HepG2 (cell line): ENCODE data around the gene NT5C2. TPM values are rescaled to one million over a fixed set of nuclear protein-coding genes. Genes with fewer than 3 reads are reported as not detected.

ENCODE experiments used
- AKNA ChIP-seq: sonication (generic); formaldehyde crosslinking; IDR thresholded peaks from 2 replicates; pipeline ENCODE4 v1.4.0; 2020; ENCODE audit warnings: missing genetic modification reagents, borderline replicate concordance
- ATAD3A ChIP-seq: sonication (generic); formaldehyde crosslinking; IDR thresholded peaks from 2 replicates; pipeline ENCODE4 v1.4.0; 2020; ENCODE audit warnings: missing genetic modification reagents
- CCDC6 ChIP-seq: sonication (generic); formaldehyde crosslinking; IDR thresholded peaks from 2 replicates; pipeline ENCODE4 v1.8.1; 2022; ENCODE audit warnings: mild to moderate bottlenecking, missing genetic modification reagents, moderate library complexity
- ELF1 ChIP-seq: sonication (generic); formaldehyde crosslinking; IDR thresholded peaks from 2 replicates; pipeline ENCODE4 v1.4.0; 2020; ENCODE audit warnings: missing genetic modification reagents
- HBP1 ChIP-seq: IDR thresholded peaks from 2 replicates; pipeline ENCODE4 v1.6.1; 2016; ENCODE audit warnings: low read depth, control low read depth
- HDAC1 ChIP-seq: sonication (generic); formaldehyde crosslinking; IDR thresholded peaks from 2 replicates; pipeline ENCODE4 v1.5.1; 2020; ENCODE audit warnings: mild to moderate bottlenecking, missing genetic modification reagents
- HMGXB4 ChIP-seq, 2 experiments: sonication (generic) in 1 of 2; formaldehyde crosslinking in 1 of 2; IDR thresholded peaks; 2 replicates each; pipeline versions ENCODE4 v1.4.0 to v1.6.1; 2018 to 2020; ENCODE audit warnings: missing genetic modification reagents in 2 of 2, borderline replicate concordance in 1 of 2, low read depth in 1 of 2, mild to moderate bottlenecking in 1 of 2, missing biosample characterization in 1 of 2
- HOXD1 ChIP-seq: sonication (generic); formaldehyde crosslinking; IDR thresholded peaks from 2 replicates; pipeline ENCODE4 v1.5.0; 2020; ENCODE audit warnings: missing genetic modification reagents
- KDM3A ChIP-seq: IDR thresholded peaks from 2 replicates; pipeline ENCODE4 v1.6.1; 2018; ENCODE audit warnings: low read depth, missing compliant biosample characterization
- NFIC ChIP-seq: IDR thresholded peaks from 2 replicates; pipeline ENCODE4 v1.6.1; 2012; ENCODE audit warnings: mild to moderate bottlenecking, low read length, inconsistent platforms
- SAP130 ChIP-seq: IDR thresholded peaks from 2 replicates; pipeline ENCODE4 v1.6.1; 2016; ENCODE audit warnings: low read depth
- SOX6 ChIP-seq, 2 experiments: fragments of 450-650 bp in 1 of 2; sonication (generic) in 1 of 2; formaldehyde crosslinking in 1 of 2; IDR thresholded peaks; 2 replicates each; pipeline versions ENCODE4 v1.4.0 to v1.6.1; 2017 to 2020; ENCODE audit warnings: antibody characterized with exemption in 1 of 2, mild to moderate bottlenecking in 1 of 2, missing genetic modification reagents in 1 of 2
- SP4 ChIP-seq: sonication (generic); formaldehyde crosslinking; IDR thresholded peaks from 2 replicates; pipeline ENCODE4 v1.8.1; 2023; ENCODE audit warnings: mild to moderate bottlenecking, missing genetic modification reagents
- THYN1 ChIP-seq: sonication (generic); formaldehyde crosslinking; IDR thresholded peaks from 2 replicates; pipeline ENCODE4 v1.8.1; 2023; ENCODE audit warnings: low read depth, mild to moderate bottlenecking, moderate library complexity, missing genetic modification reagents, borderline replicate concordance
- XBP1 ChIP-seq: sonication (generic); formaldehyde crosslinking; IDR thresholded peaks from 2 replicates; pipeline ENCODE4 v1.5.0; 2020; ENCODE audit warnings: missing genetic modification reagents
- ZGPAT ChIP-seq: IDR thresholded peaks from 2 replicates; pipeline ENCODE4 v1.6.1; 2016; ENCODE audit warnings: mild to moderate bottlenecking
- ZNF460 ChIP-seq: sonication (generic); formaldehyde crosslinking; IDR thresholded peaks from 2 replicates; pipeline ENCODE4 v1.5.1; 2020; ENCODE audit warnings: missing genetic modification reagents, mild to moderate bottlenecking, borderline replicate concordance
- ZNF576 ChIP-seq: sonication (generic); formaldehyde crosslinking; IDR thresholded peaks from 2 replicates; pipeline ENCODE4 v1.4.0; 2020; ENCODE audit warnings: mild to moderate bottlenecking, missing genetic modification reagents
- ZNF839 ChIP-seq: sonication (generic); formaldehyde crosslinking; IDR thresholded peaks from 2 replicates; pipeline ENCODE4 v1.4.0; 2020; ENCODE audit warnings: missing genetic modification reagents, mild to moderate bottlenecking, borderline replicate concordance
- polyA plus RNA-seq, 8 experiments: library from polyadenylated mRNA; depleted of rRNA in 3 of 8; stranded (reverse) in 7 of 8; unstranded in 1 of 8; fragments of >200 nt; fragmentation: Illumina TruSeq in 4 of 8; extraction: Trizol in 4 of 8; gene quantifications; 2 replicates each; pipeline versions ENCODE4 v1.2.1 to v1.2.3, GENCODE V29; 2011 to 2016; ENCODE audit warnings: low read depth in 4 of 8, missing spikeins in 1 of 8, mixed read lengths in 1 of 8; ENCODE audit not compliant: insufficient read depth in 1 of 8
- total RNA-seq, 5 experiments: library from RNA; depleted of rRNA; stranded (reverse); fragments of >200 nt; fragmentation: Illumina TruSeq; extraction: Trizol; gene quantifications; 2 replicates each; pipeline ENCODE4 v1.2.3, GENCODE V29; 2016; ENCODE audit warnings: low read depth in 1 of 5

The NT5C2 gene
- total and polyA plus RNA-seq, 2 of the 13 experiments (the other 11 are each of a cell fraction or from before 2014, with no cell fraction given), result 40.6 to 55.2 TPM

- TF ChIP-seq SP4 (no peak), SAP130 (CRISPR knock-in tag) (peak; percentile 30), XBP1 (CRISPR knock-in tag) (no peak), CCDC6 (CRISPR knock-in tag) (no peak), ZNF460 (CRISPR knock-in tag) (no peak), THYN1 (CRISPR knock-in tag) (no peak), HBP1 (CRISPR knock-in tag) (no peak), ZGPAT (CRISPR knock-in tag) (no peak), HDAC1 (CRISPR knock-in tag) (0 out of 2 replicates have a peak, but pooled peaks have one; percentile 1), NFIC (peak; percentile 29; the same call in 1 of the 2 replicates), KDM3A (CRISPR knock-in tag) (no peak), HOXD1 (CRISPR knock-in tag) (no peak), SOX6 (IDR thresholded peaks at IDR 0.05) (no peak), SOX6 (CRISPR knock-in tag; IDR thresholded peaks at IDR 0.05) (peak; percentile 84), ZNF839 (no peak), ZNF576 (CRISPR knock-in tag) (no peak), HMGXB4 (CRISPR knock-in tag; IDR thresholded peaks at IDR 0.05; ENCODE audit: borderline replicate concordance in 1 of 2, low read depth in 1 of 2) (no peak), AKNA (CRISPR knock-in tag) (no peak), ATAD3A (CRISPR knock-in tag) (no peak), ELF1 (CRISPR knock-in tag) (no peak)
These were observed 39.5 kb downstream of the NT5C2 start (continued) for GRCh38 chr10:103153302-103154197.
